ENCODE data around the gene ARAP1.

ARAP1 gene

GRCh38 chr11:72741849-72742512 lies 10.2 kb downstream of the ARAP1 start:
- DNase-seq, result no peak

GRCh38 chr11:72741429-72741833 lies 10.8 kb downstream of the ARAP1 start:
- no peak for DNase-seq

- no peak for DNase-seq
Observed at GRCh38 chr11:72740562-72741428, 11.4 kb downstream of the ARAP1 start.

GRCh38 chr11:72740060-72740424 lies 12.2 kb downstream of the ARAP1 start:
- DNase-seq, result no peak

GRCh38 chr11:72739240-72740059 lies 12.8 kb downstream of the ARAP1 start:
- no peak for DNase-seq

- DNase-seq, result no peak
Observed at GRCh38 chr11:72738199-72739141, 13.7 kb downstream of the ARAP1 start.

GRCh38 chr11:72737336-72737735 lies 14.9 kb downstream of the ARAP1 start:
- no peak for DNase-seq

- DNase-seq, result no peak
Observed at GRCh38 chr11:72736452-72737069, 15.6 kb downstream of the ARAP1 start.

- DNase-seq, result no peak
Observed at GRCh38 chr11:72735495-72736027, 16.6 kb downstream of the ARAP1 start.

- DNase-seq, result no peak
Observed at GRCh38 chr11:72732329-72732728, 19.9 kb downstream of the ARAP1 start.

- DNase-seq, result no peak
Observed at GRCh38 chr11:72730737-72731136, 21.5 kb downstream of the ARAP1 start.

GRCh38 chr11:72730243-72730642 lies 22.0 kb downstream of the ARAP1 start:
- DNase-seq, result no peak

- DNase-seq, result no peak
Observed at GRCh38 chr11:72727521-72727920, 24.7 kb downstream of the ARAP1 start.

- no peak for DNase-seq
Observed at GRCh38 chr11:72726266-72727220, 25.7 kb downstream of the ARAP1 start.

GRCh38 chr11:72725724-72726028 lies 26.5 kb downstream of the ARAP1 start:
- no peak for DNase-seq

GRCh38 chr11:72724851-72725723 lies 27.1 kb downstream of the ARAP1 start:
- peak; percentile 77 to 82 for DNase-seq

- no peak for DNase-seq
Observed at GRCh38 chr11:72724021-72724551, 28.1 kb downstream of the ARAP1 start.

- no peak for DNase-seq
Observed at GRCh38 chr11:72723508-72723907, 28.7 kb downstream of the ARAP1 start.

GRCh38 chr11:72722050-72722748 lies 30.0 kb downstream of the ARAP1 start:
- DNase-seq, result peak; percentile 85 to 86
